H1 (cell line): ENCODE data around the gene HLF. TPM values are rescaled to one million over a fixed set of nuclear protein-coding genes. Genes with fewer than 3 reads are reported as not detected.

Experiments used
- BACH1 ChIP-seq: IDR thresholded peaks from 2 replicates; pipeline ENCODE4 v1.6.1; 2012; ENCODE audit warnings: low read length, improper control_type of control experiment
- CBX5 ChIP-seq: fragments of 300-800, 300-1000 bp; sonication (generic); IDR thresholded peaks from 2 replicates; pipeline ENCODE4 v1.7.1; 2016; ENCODE audit warnings: antibody characterized with exemption, low read length, low read depth
- CHD1 ChIP-seq: IDR thresholded peaks from 2 replicates; pipeline ENCODE4 v1.6.1; 2012; ENCODE audit warnings: low read depth, low read length, improper control_type of control experiment
- CHD2 ChIP-seq: IDR thresholded peaks from 2 replicates; pipeline ENCODE4 v1.6.1; 2012; ENCODE audit warnings: low read length, improper control_type of control experiment
- ZNF274 ChIP-seq: IDR thresholded peaks from 2 replicates; pipeline ENCODE4 v1.7.0; 2012; ENCODE audit warnings: low read length, borderline replicate concordance; ENCODE audit errors: extremely low read depth
- polyA plus RNA-seq, 7 experiments: library from polyadenylated mRNA; depleted of rRNA in 3 of 7; stranded (reverse) in 5 of 7; unstranded in 2 of 7; fragments of >200 nt in 5 of 7; fragments of 200-250 nt in 2 of 7; gene quantifications; 1 replicate in 5 of 7; 2 replicates in 1 of 7; 4 replicates in 1 of 7; pipeline versions ENCODE4 v1.2.1 to v1.2.3, GENCODE V29; 2011 to 2013; ENCODE audit warnings: missing spikeins in 2 of 7, mixed read lengths in 2 of 7
- total RNA-seq: library from RNA; stranded (reverse); fragmentation: NEBNext Ultra II Directional; extraction: Animal tissue kit (Norgen Biotek cat#: 25700); gene quantifications from 2 replicates; pipeline ENCODE4 v1.2.1, GENCODE V29; 2021
- TF ChIP-seq, protein P1 (sequence below): fragments of 300-600 bp; sonication (generic); IDR thresholded peaks from 2 replicates; pipeline ENCODE4 v1.7.1; 2012; ENCODE audit warnings: low read length, moderate library complexity, mild to moderate bottlenecking, inconsistent platforms; ENCODE audit not compliant: insufficient replicate concordance

Gene HLF
- total and polyA plus RNA-seq, 2 of the 8 experiments (the other 6 are each of a cell fraction or from before 2014, with no cell fraction given): 0.39 to 0.60 TPM

GRCh38 chr17:55350825-55351205 lies 86.1 kb downstream of the HLF start (continued):
- TF ChIP-seq, protein P1, sequence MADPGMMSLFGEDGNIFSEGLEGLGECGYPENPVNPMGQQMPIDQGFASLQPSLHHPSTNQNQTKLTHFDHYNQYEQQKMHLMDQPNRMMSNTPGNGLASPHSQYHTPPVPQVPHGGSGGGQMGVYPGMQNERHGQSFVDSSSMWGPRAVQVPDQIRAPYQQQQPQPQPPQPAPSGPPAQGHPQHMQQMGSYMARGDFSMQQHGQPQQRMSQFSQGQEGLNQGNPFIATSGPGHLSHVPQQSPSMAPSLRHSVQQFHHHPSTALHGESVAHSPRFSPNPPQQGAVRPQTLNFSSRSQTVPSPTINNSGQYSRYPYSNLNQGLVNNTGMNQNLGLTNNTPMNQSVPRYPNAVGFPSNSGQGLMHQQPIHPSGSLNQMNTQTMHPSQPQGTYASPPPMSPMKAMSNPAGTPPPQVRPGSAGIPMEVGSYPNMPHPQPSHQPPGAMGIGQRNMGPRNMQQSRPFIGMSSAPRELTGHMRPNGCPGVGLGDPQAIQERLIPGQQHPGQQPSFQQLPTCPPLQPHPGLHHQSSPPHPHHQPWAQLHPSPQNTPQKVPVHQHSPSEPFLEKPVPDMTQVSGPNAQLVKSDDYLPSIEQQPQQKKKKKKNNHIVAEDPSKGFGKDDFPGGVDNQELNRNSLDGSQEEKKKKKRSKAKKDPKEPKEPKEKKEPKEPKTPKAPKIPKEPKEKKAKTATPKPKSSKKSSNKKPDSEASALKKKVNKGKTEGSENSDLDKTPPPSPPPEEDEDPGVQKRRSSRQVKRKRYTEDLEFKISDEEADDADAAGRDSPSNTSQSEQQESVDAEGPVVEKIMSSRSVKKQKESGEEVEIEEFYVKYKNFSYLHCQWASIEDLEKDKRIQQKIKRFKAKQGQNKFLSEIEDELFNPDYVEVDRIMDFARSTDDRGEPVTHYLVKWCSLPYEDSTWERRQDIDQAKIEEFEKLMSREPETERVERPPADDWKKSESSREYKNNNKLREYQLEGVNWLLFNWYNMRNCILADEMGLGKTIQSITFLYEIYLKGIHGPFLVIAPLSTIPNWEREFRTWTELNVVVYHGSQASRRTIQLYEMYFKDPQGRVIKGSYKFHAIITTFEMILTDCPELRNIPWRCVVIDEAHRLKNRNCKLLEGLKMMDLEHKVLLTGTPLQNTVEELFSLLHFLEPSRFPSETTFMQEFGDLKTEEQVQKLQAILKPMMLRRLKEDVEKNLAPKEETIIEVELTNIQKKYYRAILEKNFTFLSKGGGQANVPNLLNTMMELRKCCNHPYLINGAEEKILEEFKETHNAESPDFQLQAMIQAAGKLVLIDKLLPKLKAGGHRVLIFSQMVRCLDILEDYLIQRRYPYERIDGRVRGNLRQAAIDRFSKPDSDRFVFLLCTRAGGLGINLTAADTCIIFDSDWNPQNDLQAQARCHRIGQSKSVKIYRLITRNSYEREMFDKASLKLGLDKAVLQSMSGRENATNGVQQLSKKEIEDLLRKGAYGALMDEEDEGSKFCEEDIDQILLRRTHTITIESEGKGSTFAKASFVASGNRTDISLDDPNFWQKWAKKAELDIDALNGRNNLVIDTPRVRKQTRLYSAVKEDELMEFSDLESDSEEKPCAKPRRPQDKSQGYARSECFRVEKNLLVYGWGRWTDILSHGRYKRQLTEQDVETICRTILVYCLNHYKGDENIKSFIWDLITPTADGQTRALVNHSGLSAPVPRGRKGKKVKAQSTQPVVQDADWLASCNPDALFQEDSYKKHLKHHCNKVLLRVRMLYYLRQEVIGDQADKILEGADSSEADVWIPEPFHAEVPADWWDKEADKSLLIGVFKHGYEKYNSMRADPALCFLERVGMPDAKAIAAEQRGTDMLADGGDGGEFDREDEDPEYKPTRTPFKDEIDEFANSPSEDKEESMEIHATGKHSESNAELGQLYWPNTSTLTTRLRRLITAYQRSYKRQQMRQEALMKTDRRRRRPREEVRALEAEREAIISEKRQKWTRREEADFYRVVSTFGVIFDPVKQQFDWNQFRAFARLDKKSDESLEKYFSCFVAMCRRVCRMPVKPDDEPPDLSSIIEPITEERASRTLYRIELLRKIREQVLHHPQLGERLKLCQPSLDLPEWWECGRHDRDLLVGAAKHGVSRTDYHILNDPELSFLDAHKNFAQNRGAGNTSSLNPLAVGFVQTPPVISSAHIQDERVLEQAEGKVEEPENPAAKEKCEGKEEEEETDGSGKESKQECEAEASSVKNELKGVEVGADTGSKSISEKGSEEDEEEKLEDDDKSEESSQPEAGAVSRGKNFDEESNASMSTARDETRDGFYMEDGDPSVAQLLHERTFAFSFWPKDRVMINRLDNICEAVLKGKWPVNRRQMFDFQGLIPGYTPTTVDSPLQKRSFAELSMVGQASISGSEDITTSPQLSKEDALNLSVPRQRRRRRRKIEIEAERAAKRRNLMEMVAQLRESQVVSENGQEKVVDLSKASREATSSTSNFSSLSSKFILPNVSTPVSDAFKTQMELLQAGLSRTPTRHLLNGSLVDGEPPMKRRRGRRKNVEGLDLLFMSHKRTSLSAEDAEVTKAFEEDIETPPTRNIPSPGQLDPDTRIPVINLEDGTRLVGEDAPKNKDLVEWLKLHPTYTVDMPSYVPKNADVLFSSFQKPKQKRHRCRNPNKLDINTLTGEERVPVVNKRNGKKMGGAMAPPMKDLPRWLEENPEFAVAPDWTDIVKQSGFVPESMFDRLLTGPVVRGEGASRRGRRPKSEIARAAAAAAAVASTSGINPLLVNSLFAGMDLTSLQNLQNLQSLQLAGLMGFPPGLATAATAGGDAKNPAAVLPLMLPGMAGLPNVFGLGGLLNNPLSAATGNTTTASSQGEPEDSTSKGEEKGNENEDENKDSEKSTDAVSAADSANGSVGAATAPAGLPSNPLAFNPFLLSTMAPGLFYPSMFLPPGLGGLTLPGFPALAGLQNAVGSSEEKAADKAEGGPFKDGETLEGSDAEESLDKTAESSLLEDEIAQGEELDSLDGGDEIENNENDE: no peak
- TF ChIP-seq CHD1: no peak
- no peak for TF ChIP-seq CHD2
- no peak for TF ChIP-seq BACH1
- TF ChIP-seq CBX5: no peak
- no peak for TF ChIP-seq ZNF274
